ENCODE results near the gene TMEM109. TPM values are rescaled to one million over a fixed set of nuclear protein-coding genes. Genes with fewer than 3 reads are reported as not detected.

The TMEM109 gene
- polyA plus RNA-seq, 2 of the 4 experiments (the other 2 are of a cell fraction), result 40.9 to 93.0 TPM

DNA sequence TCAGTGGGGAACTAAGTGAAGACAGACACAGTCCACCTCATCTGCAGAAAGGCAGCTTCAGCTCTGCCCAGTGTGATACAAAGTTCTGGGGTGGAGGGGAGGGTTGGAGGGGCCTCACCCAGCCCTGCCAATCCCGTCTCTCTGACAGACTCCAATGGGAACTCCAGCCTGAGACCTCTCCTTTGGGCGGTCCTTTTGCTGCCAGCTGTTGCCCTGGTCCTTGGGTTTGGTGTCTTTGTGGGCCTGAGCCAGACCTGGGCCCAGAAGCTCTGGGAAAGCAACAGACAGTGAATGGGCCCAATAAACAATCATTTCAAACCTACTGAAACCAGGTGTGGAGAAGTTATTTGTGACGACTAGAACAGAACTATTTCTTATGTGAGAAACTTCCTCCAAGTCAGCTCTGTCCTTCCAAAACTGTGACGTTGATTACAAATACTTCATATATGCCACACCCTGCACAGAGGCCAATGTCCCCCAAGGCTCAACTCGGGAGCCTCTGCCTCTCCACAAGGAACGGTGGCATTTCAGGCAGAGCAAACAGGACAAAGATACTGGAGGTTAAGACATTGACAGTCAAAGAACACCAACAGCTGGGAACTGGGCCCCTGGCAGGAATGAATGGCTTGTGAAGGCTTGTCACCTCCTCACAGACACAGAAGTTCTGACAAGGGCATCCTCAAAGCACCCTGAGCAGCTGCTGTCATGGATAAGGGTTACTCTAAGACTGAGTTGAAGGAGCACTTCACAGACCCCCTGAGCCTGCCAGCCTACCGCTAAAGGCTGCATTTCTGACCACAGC is 38.4 kb upstream of the TMEM109 start:
- Histone ChIP-seq H3K9me3 (no peaks in the 10 kb centered on the region), H3K27ac (no peak overlapping the region), H3K4me3 (no peak overlapping the region), H3K4me2 (no peak overlapping the region), H3K4me1 (peaks cover 22% of the 10 kb centered on the region)
- DNase-seq (ENCODE audit: low read depth in 1 of 2, low spot score in 1 of 2), result no peak
- FAIRE-seq, result no peak
- POLR2A ChIA-PET, result no interaction called here
- no peak for TF ChIP-seq CBX8 (IDR thresholded peaks at IDR 0.05)
- TF ChIP-seq MAFK (IDR thresholded peaks at IDR 0.05; ENCODE audit: partially characterized antibody), result no peak
- TF ChIP-seq, protein P1, sequence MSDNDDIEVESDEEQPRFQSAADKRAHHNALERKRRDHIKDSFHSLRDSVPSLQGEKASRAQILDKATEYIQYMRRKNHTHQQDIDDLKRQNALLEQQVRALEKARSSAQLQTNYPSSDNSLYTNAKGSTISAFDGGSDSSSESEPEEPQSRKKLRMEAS (IDR thresholded peaks at IDR 0.05), result no peak
- no peak for TF ChIP-seq HDAC2 (IDR thresholded peaks at IDR 0.05)
- TF ChIP-seq HEYL (CRISPR knock-in tag; IDR thresholded peaks at IDR 0.05), result no peak
- no peak for ATAC-seq
- WGBS (ENCODE audit: missing lambda C conversion rate), result 86% methylated on average over 6 of the region's 7 CpGs
- CTCF ChIA-PET, result interaction anchor here (1.0 to 12.3 kb wide), 5 partner anchors 9 to 46 kb away, joined by 3 to 79 read pairs (median 10); no protein-coding TSS in a partner anchor

DNA sequence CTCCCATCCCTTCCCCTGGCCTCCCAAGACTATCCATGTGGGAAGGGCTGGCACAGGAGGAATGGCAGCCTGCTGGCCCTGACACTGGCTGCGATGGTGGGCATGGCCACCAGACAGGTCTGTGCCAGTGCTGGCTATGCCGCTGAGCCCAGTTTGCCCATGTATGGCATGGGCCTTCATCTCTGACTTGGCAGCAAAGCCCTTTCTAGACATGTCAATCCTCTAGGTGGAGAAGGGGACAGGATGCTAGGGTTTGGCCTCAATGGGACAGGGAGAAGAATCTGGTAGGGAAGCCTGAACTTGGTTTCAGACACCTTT is 37.8 kb upstream of the TMEM109 start:
- CTCF ChIA-PET, result interaction anchor here (0.9 to 12.3 kb wide), 5 partner anchors 9 to 46 kb away, joined by 3 to 79 read pairs (median 10); partner anchors contain the start of gene ZP1
- FAIRE-seq, result no peak
- Histone ChIP-seq H3K9me3 (no peaks in the 10 kb centered on the region), H3K4me1 (peaks cover 22% of the 10 kb centered on the region), H3K27ac (no peak overlapping the region), H3K4me2 (no peak overlapping the region), H3K4me3 (no peak overlapping the region)
- ATAC-seq, result no peak
- WGBS (ENCODE audit: missing lambda C conversion rate), result 100% methylated on average over 2 of the region's 2 CpGs
- TF ChIP-seq HOXB5 (CRISPR knock-in tag; IDR thresholded peaks at IDR 0.05), result no peak
- TF ChIP-seq CHD2 (IDR thresholded peaks at IDR 0.05; ENCODE audit: low read length, partially characterized antibody), result no peak
- no peak for TF ChIP-seq ZC3H11A (IDR thresholded peaks at IDR 0.05)
- TF ChIP-seq HOXA7 (CRISPR knock-in tag; IDR thresholded peaks at IDR 0.05), result no peak
- no peak for TF ChIP-seq CEBPB (IDR thresholded peaks at IDR 0.05)
- no peak for TF ChIP-seq EHF (CRISPR knock-in tag; IDR thresholded peaks at IDR 0.05)
- no peak for TF ChIP-seq RAD21 (conservative IDR thresholded peaks at IDR 0.05 in 1 of 2, IDR thresholded peaks at IDR 0.05 in 1 of 2)
- no peak for TF ChIP-seq NR3C1 (IDR thresholded peaks at IDR 0.05)
- TF ChIP-seq, protein P1 (IDR thresholded peaks at IDR 0.05), result no peak
- no peak for TF ChIP-seq JUN (IDR thresholded peaks at IDR 0.05)
- TF ChIP-seq, protein P2, sequence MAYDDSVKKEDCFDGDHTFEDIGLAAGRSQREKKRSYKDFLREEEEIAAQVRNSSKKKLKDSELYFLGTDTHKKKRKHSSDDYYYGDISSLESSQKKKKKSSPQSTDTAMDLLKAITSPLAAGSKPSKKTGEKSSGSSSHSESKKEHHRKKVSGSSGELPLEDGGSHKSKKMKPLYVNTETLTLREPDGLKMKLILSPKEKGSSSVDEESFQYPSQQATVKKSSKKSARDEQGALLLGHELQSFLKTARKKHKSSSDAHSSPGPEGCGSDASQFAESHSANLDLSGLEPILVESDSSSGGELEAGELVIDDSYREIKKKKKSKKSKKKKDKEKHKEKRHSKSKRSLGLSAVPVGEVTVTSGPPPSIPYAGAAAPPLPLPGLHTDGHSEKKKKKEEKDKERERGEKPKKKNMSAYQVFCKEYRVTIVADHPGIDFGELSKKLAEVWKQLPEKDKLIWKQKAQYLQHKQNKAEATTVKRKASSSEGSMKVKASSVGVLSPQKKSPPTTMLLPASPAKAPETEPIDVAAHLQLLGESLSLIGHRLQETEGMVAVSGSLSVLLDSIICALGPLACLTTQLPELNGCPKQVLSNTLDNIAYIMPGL (CRISPR knock-in tag; IDR thresholded peaks at IDR 0.05; ENCODE audit: borderline replicate concordance), result no peak
- no peak for TF ChIP-seq PHF8 (IDR thresholded peaks at IDR 0.05; ENCODE audit: borderline replicate concordance, low read depth)
- no peak for DNase-seq (ENCODE audit: low read depth in 1 of 2, low spot score in 1 of 2)
- POLR2A ChIA-PET, result no interaction called here

DNA sequence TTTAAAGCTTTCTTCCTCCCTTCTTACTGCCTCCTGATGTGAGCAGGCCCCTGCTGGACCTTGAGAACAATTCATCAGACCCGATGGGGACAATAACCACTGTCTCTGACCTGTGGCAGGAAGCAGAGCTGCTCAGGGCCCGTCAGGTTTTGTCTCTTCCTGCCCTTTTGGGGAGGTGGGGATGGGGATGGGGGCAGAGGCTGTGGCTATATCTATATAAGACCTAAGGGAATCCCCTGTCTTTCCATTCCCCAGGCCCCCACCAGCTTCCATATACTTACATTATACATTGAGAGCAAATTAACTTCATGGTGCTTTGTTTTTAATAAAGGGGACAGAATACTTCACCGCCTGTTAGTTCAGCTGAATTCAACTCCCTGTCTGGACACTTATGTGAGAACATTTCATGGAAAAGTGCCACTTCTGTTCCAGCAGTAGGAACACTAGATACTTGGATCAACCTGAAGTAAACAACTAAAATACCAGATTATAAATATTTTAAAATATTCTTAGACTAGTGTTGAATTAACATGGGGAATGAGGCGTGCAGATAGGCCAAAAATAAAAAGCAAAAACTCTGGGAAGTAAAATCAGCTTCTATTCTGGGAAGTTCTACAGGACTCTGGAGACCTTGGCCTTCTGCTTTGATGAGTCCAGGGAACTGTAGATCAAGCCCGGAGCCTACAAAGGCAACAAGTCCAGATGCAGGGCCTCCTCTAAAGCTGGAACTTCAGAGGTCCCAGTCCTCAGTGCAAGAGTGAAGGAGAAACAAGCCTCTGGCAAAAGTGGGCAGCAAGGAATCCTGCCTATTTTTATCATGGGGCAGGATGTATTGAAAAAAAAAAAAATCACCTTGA is 35.5 kb upstream of the TMEM109 start:
- DNase-seq (ENCODE audit: low read depth in 1 of 2, low spot score in 1 of 2) (no peak), ATAC-seq (no peak), FAIRE-seq (no peak)
- ChIA-PET CTCF (interaction anchor here (2.5 to 12.3 kb wide), 3 partner anchors 10 to 49 kb away, joined by 10 to 79 read pairs (median 24); no protein-coding TSS in a partner anchor), POLR2A (no interaction called here)
- Histone ChIP-seq H3K4me1 (peaks cover under 1% of the 10 kb centered on the region; the same call in 1 of the 3 replicates), H3K9me3 (no peaks in the 10 kb centered on the region), H3K4me3 (no peak overlapping the region), H3K4me2 (no peak overlapping the region), H3K27ac (no peak overlapping the region)
- WGBS (ENCODE audit: missing lambda C conversion rate), result 86% methylated on average over 5 of the region's 5 CpGs
- no peak for TF ChIP-seq JUN (IDR thresholded peaks at IDR 0.05)
- TF ChIP-seq POLR2A (IDR thresholded peaks at IDR 0.05; ENCODE audit: low read length), result no peak
- TF ChIP-seq FOSL2 (IDR thresholded peaks at IDR 0.05), result no peak
- TF ChIP-seq FOSL2 (CRISPR knock-in tag; IDR thresholded peaks at IDR 0.05), result no peak
- TF ChIP-seq, protein P3, sequence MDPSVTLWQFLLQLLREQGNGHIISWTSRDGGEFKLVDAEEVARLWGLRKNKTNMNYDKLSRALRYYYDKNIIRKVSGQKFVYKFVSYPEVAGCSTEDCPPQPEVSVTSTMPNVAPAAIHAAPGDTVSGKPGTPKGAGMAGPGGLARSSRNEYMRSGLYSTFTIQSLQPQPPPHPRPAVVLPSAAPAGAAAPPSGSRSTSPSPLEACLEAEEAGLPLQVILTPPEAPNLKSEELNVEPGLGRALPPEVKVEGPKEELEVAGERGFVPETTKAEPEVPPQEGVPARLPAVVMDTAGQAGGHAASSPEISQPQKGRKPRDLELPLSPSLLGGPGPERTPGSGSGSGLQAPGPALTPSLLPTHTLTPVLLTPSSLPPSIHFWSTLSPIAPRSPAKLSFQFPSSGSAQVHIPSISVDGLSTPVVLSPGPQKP (IDR thresholded peaks at IDR 0.05; ENCODE audit: low read depth, low read length), result no peak
- TF ChIP-seq, protein P2 (CRISPR knock-in tag; IDR thresholded peaks at IDR 0.05; ENCODE audit: borderline replicate concordance), result no peak
- TF ChIP-seq FOXS1 (CRISPR knock-in tag; IDR thresholded peaks at IDR 0.05), result no peak
- TF ChIP-seq MYC (IDR thresholded peaks at IDR 0.05; ENCODE audit: borderline replicate concordance, low read length), result no peak
- TF ChIP-seq EHF (CRISPR knock-in tag; IDR thresholded peaks at IDR 0.05), result no peak
- TF ChIP-seq EHMT2 (IDR thresholded peaks at IDR 0.05; ENCODE audit: low read depth), result no peak
- TF ChIP-seq, protein P4, sequence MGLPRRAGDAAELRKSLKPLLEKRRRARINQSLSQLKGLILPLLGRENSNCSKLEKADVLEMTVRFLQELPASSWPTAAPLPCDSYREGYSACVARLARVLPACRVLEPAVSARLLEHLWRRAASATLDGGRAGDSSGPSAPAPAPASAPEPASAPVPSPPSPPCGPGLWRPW (IDR thresholded peaks at IDR 0.05), result no peak
- no peak for TF ChIP-seq TP53 (CRISPR knock-in tag; IDR thresholded peaks at IDR 0.05)
- no peak for TF ChIP-seq RARB (CRISPR knock-in tag; IDR thresholded peaks at IDR 0.05)
- no peak for TF ChIP-seq SREBF2 (IDR thresholded peaks at IDR 0.05)
- TF ChIP-seq MAZ (IDR thresholded peaks at IDR 0.05; ENCODE audit: borderline replicate concordance, low read depth, low read length), result no peak
- TF ChIP-seq HOXB5 (CRISPR knock-in tag; IDR thresholded peaks at IDR 0.05), result no peak
